ENCODE measurements around the gene CD2AP.

DNA sequence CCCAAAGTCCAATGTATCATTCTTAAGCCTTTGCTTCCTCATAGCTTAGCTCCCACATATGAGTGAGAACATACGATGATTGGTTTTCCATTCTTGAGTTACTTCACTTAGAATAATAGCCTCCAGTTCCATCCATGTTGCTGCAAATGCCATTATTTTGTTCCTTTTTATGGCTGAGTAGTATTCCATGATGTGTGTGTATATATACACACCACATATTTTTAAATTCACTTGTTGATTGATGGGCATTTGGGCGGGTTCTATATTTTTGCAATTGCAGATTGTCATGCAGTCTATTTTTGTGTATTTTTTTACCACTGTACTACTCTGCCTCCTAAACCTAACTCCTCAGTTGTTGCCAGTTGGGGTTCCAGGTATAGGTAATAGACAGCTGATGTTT lies 74.7 kb downstream of the CD2AP start:
- TF ChIP-seq CTCF (IDR thresholded peaks at IDR 0.05) (no peak), POLR2A (IDR thresholded peaks at IDR 0.05) (no peak)

All from sigmoid colon (tissue), 3 donors.